Measurements from ENCODE around the gene ZBTB7B.

The ZBTB7B gene

GRCh38 chr1:155002464-155003226, at the start of gene ZBTB7B:
ZBTB7B (plus strand) TSS chr1:155002802; CDS start chr1:155014661, 11,859 bp downstream.
- no peak for DNase-seq (ENCODE audit: low spot score)

- no peak for DNase-seq (ENCODE audit: low spot score)
Measured at GRCh38 chr1:154953611-154954038, 49.0 kb upstream of the ZBTB7B start.

DNA sequence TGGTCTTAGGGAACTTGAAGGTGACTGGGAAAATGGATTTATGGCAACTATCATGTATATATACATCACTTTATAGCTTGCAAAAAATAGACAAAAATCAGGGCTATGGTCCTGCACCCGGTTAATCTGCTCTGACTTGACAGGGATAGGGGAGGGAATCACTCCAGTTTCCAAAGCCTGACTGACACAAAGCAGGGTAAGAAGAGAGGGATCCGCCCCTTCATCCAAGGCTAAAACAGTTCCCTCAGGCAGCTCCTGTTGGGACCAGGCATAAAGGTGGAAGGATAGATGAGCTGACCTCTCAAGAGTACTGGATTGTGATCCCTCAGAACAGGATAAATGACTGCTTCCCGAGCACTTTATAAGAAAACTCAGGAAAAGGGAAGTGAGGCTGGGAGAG, 48.1 kb upstream of the ZBTB7B start:
- DNase-seq (ENCODE audit: low spot score), result no peak

DNA sequence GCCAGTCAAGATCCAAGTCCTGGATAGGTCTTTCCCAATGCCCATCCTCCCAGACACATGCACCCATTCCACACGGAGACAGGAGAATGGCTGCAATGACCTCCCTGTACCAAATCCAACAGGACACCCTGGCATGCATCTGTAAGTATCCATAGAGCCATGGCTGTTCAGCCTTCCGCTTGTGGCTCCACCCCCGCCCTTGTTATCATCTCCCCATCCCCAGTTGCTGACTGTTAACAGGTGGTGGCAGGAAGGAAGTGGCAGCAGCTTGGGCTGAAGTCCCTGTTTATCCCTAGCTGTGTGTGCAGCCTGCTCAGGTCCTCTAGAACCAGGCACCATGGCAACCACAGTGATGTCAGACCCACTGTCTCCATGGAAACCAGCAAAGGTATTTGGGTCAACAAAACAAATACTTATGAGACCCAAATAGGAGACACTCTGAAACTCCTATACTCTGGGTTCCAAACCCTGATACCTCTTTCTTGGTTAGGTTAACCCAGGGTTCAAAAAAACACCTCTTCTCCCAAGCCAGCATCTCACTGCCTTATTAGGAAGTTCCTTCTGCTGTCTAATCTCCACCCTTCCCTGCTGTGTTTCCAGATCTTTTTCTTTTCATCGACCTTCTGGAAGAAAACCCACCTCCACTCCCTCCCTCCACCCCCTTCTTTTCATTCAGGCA, 47.4 kb upstream of the ZBTB7B start:
- peak; percentile 97 for DNase-seq (ENCODE audit: low spot score)

DNA sequence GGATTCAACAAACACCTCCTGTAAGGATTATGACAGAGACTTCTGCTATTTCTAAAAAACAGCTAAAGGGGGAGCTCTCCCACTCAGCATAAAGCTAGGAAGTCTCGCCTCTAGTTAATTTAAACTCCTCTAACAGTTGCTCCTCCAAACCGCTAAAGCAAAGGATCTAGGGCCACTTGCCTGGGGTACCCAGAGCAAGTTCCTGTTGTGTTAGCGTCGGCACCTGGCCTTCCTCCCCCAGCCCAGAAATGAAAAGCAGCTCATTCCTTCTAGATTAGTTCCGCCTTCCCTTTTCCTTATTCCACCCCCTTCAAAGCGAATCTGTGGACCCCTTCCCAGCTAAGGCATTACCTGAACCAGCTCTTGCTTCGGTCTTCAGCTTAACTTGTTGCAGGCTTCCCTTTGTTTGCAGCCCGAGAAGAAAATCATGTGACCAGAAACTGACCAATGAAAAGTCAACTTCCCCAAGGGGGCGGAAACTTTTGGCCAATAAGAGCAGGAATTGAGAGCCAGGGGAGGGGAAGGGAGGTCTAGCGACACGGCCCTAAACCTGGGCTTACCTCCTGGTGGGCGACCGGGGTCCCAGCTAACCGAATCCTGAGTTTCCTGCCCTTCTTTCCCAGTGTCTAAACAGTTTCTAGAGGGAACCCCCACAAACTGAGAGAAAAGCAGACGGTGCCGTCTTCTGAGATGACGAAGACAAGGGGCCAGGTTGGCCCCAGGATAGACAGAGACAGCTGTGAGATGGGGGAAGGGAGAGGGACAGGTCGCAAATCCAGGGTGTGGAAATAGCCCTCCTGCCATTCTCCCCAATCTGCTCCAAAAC, 46.7 kb upstream of the ZBTB7B start, which contains the start of gene PBXIP1:
Gene PBXIP1 (minus strand): TSS at position 382 of the 826 bp plus-strand sequence. CDS start 2,378 bp downstream, outside the sequence.
- peak; percentile 96 for DNase-seq (ENCODE audit: low spot score)

DNA sequence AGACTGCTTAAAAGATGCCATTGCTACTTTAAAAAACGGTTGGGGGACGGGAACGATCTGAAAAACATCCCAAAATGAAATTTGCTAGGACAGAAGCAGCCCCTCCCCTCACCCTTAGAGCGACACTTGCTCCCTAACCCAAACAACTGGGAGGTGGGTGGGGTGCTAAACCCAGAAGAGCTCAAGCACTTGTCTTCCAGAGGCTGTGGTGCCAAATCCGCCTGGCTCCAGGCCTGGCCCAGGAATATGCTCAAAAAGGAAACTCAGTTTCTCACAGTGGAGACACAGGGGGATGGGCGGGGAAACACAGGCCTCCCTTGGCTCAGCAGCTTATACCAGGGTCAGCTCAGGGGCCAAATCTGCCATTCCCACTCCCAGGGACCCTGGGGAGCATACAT, 46.1 kb upstream of the ZBTB7B start:
- DNase-seq (ENCODE audit: low spot score), result no peak

GRCh38 chr1:154957091-154957657, 45.4 kb upstream of the ZBTB7B start:
- no peak for DNase-seq (ENCODE audit: low spot score)

DNA sequence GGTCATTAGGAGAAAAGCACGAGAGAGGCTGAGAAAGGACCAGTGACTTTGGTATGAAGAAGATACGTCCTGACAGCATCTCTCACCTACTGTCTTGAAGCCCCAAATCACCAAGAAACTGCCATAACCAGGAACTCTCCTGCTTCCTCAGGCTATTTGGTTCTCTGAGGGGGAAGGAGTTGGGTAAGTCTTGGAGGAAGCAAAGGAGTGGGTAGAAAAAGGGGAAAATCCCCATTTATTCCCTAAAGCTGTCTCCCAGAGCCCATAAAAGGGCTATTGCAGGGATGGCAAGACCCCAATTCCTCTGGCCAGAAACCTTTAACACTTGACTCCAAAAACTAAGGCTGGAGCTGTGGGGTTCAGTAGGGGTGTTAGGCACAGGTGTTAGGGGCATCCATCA, 44.6 kb upstream of the ZBTB7B start:
- DNase-seq (ENCODE audit: low spot score), result no peak

GRCh38 chr1:154958681-154959425, 43.7 kb upstream of the ZBTB7B start:
- DNase-seq (ENCODE audit: low spot score), result no peak

DNA sequence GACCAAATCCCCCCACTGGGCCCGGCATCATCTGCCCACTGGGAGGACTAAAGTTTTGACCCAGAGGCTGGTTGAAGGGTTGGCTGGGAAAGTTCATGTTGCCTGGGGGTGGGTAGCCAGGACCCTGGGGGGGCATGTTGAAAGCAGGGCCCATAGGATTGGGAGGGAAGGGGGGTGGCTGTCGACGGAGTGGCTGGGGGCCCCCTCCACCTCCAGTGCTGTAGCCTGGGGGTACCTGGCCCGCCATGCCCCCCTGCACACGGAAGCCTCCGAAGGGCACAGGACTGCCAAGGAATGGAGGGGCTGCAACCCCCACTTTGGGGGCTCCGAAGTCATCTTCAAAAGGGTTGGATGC, 43.2 kb upstream of the ZBTB7B start:
- no peak for DNase-seq (ENCODE audit: low spot score)

DNA sequence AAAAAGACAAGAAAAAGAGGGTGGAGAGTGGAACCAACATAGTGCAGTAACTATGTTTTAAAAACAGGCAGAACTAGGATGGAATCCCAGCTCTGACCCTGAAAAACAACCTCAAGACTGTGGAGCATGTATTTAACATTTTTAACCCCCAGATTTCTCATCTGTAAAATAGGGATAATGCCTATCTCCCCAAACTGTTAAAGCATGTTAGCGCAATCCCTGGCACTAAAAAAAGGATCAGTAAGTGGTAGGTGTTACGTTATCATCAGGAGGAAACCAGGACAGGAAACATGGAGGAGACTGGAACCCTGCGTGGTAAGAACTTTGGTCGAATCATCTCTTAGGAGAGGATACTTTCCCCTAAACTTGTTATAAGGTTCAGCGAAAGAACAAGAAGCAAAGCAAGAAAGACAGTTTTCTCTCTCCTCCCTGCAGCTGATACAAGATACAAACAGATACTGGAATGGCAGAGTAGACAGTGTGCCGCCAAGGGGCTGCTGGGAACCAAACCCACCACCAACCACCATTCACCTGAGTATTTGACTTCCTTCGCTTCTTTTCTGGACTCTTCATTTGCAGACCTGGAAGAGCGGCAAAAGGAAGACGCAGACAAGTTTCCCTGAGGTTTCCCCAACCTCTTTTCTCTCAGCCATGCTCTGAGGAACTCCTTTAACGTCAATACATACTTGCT, 42.0 kb upstream of the ZBTB7B start:
- no peak for DNase-seq (ENCODE audit: low spot score)

DNA sequence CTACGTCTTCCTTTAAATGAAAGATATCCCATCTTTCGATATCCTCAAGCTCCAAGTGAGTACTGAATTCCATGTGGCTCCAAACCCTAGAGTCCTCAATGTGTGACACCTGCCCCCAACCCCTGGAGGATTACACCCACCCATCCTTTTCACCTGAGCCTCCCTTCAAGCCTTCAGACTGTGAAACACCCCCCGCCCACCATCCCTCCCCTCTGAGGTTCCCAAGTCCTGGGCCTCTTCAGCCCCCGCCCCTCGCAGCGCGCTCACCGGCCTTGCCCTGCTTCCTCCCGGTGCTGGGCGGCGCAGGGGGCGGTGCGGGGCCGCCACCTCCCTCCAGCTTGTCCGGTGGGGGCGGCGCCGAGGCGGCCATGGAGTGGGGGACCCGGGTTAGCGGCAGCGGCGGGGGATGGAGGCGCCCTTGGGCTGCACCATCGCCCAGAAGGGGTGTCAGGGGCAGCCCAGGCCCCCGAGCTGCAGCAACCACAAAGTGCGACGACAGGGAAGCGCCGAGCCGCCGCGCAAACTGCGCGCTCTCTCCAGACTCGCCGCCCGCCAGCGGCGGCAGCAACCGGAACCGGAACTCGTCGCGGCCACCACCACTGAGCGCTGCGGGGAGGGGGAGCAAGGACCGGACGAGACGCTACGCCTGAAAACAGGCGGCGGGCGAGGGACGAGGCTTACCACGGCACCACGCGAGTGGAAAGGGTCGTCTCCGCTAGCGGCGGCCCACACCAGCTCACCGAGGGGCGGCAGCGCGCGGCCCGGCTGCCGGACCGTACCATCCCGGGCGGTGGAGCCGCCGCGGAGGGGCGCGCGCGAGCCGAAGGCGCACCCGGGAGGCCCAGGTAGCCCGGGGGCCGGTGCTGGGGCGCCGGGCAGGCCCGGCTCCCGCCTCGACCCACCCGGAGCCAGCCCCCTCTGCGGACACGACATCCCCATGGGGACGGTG, 41.1 kb upstream of the ZBTB7B start, which contains the start of gene PYGO2:
Gene PYGO2 (minus strand): TSS at position 576 of the 949 bp plus-strand sequence. CDS start 206 bp downstream, at position 370.
- peak; percentile 73 for DNase-seq (ENCODE audit: low spot score)

DNA sequence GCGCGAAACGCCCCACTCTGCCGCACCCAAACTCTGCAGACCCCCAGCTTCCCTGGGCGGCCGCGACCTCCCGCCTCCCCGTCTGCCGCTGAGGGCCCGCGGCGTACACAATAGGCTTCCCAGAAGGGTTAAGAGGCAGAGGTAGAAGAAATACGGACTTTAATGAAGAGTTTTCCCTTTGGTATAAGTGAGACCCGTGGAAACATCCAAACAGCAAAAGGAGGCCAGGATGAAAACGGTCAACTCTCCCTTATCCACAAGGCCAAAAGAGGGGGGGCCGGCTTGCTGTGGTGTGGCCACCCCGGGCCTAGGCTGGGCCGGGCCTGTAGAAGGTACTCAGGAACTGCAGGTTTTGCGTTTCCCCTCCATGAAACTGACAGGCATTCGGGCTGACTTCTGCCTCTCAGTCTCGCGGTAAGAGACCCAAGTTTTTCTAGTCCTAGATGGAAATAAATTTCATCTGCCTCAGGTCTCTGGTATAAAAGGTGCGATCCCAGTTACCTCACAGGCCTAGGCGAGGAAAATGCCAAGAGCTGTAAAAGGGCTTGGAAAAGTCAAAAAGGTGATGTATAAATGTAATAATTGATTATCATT, 40.3 kb upstream of the ZBTB7B start:
- peak; percentile 55 for DNase-seq (ENCODE audit: low spot score)

DNA sequence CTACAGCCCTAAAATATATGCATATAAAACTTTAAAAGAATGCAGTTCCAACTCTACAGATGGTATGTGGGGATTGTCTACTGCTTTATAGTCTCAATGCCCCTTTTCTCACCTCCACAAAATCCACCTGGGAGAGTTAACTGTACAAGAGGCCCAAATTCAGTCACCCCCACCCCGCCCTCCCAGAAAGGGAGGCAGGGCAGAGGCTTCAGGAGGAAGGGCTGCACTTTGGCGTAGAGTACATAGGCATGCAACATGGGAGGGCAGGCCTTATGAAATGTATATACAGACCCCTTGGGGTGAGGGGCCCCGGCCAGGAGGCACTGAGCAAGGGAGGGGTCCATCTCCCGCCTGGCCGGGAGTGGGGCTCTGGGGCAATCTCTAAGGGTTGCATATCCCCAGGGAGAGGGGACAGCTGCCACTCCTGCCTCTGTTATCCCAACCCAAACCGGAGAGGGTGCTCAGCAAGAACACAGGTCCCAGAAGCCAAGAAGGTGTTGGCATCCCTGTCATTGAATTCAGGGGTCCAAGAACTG, 39.7 kb upstream of the ZBTB7B start:
- no peak for DNase-seq (ENCODE audit: low spot score)

DNA sequence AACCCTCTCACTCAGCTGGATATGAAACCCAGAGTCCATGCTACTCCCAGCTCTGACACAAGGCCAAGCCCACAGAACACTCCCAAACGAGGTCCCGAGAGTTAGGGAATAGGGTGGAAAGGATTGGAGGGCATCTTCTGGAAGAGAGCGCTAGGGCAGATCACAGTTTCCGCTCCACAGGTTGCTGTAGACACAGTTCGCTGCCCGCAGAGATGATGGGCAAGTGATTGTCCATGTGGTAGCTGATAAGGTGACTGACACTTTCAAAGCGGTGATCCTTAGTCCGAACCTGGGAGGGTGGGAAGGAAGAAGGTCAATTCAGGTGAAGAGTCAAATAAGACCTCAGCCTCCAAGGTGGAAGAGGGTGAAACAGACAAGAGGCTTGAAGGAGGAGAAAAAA, 39.0 kb upstream of the ZBTB7B start:
- DNase-seq (ENCODE audit: low spot score), result no peak

- DNase-seq (ENCODE audit: low spot score), result no peak
Measured at GRCh38 chr1:154964359-154964758, 38.2 kb upstream of the ZBTB7B start.

DNA sequence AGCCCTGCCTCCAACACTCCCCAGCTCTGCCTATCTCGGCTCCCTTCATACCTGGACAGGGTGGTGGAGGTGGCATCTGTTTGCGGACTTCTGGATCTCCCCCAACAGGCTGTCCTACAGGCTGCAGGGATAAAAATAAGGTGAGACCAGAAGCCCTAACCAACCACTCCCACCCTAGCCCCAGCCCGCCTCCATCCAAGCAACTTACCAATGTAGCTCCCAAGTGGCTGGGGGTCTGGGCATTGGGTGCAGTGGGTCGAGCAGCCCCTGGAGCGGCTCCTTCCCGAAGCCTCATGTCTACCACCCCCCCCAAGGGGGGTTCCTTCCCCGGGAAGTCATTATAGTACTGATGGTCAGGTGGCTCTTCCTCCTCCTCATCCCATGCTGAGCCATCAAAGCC, 36.5 kb upstream of the ZBTB7B start:
- no peak for DNase-seq (ENCODE audit: low spot score)

DNA sequence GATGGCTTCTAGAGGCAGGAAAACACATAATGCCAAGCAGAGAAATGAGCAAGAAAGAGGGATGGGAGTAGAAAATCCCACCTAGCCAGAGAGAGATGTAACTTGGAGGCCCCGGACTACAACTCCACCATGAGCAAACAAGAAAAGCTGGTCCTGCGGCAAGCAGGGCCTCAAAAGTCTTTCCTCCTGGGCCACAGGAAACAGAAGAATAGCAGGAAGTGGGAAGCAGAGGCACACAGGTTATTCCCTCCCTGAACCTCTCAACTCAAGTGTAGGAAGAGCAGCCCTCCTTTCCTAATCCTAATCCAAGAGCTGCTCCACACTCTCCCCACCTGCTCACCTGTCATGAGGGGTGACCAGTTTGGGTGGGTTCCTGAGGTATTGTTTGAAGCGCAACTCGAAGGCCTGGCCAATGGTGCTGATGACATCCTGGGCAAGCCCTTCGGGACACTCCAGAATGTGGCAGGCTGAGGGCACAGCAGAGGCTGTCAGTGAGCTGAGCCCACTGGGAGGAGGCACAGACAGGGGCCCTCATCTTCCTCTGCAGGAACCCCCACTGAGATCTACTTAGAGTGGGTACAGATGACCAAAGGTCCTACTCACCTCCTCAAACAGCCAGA, 35.2 kb upstream of the ZBTB7B start:
- DNase-seq (ENCODE audit: low spot score), result no peak

Data from cerebellar cortex (tissue), 1 donor.